Measurements from ENCODE around the gene CENPF. TPM values are rescaled to one million over a fixed set of nuclear protein-coding genes. Genes with fewer than 3 reads are reported as not detected.

The CENPF gene
- total and polyA plus RNA-seq, 10 donors = 1.2 to 12.8 (median 5.5) TPM

GRCh38 chr1:214565310-214565709 lies 37.7 kb upstream of the CENPF start:
- Histone ChIP-seq H3K9me3 (no peaks in the 10 kb centered on the region), H3K27me3 (replicated peaks in 1 of 7) (peaks cover 0 to 15% (median 0%) of the 10 kb centered on the region in 7 donors), H3K4me1 (no peaks in the 10 kb centered on the region), H3K27ac (no peak overlapping the region), H3K36me3 (no peaks in the 10 kb centered on the region), H3K4me3 (no peak overlapping the region)
- WGBS, 5 donors = 78 to 91% (median 83%) methylated on average over 1 of the region's 1 CpG
- DNase-seq = no peak
- TF ChIP-seq CTCF (IDR thresholded peaks at IDR 0.05 in 8 of 11, conservative IDR thresholded peaks at IDR 0.05 in 3 of 11) (no peak), POLR2AphosphoS5 (IDR thresholded peaks at IDR 0.05) (no peak), POLR2A (IDR thresholded peaks at IDR 0.05) (no peak)
- intact Hi-C loops (cut with DNase I; ENCODE audit: low total_unique reads) = no loop called here

GRCh38 chr1:214566158-214567104 lies 36.6 kb upstream of the CENPF start:
- no peak for DNase-seq
- no peaks in the 10 kb centered on the region for H3K9me3 ChIP-seq
- no peak overlapping the region for H3K4me3 ChIP-seq
- TF ChIP-seq POLR2A (IDR thresholded peaks at IDR 0.05) (no peak), POLR2AphosphoS5 (IDR thresholded peaks at IDR 0.05) (no peak), CTCF (IDR thresholded peaks at IDR 0.05 in 8 of 11, conservative IDR thresholded peaks at IDR 0.05 in 3 of 11) (no peak)
- no peaks in the 10 kb centered on the region for H3K36me3 ChIP-seq
- WGBS, 5 donors = 68 to 80% (median 69%) methylated on average over 3 of the region's 3 CpGs
- intact Hi-C loops (cut with DNase I; ENCODE audit: low total_unique reads) = no loop called here
- peaks cover 0 to 6% (median 0%) of the 10 kb centered on the region in 7 donors for H3K27me3 ChIP-seq (replicated peaks in 1 of 7)
- no peaks in the 10 kb centered on the region for H3K4me1 ChIP-seq
- H3K27ac ChIP-seq = no peak overlapping the region

- H3K36me3 ChIP-seq = no peaks in the 10 kb centered on the region
- peaks cover 0 to 2% (median 0%) of the 10 kb centered on the region in 7 donors for H3K27me3 ChIP-seq (replicated peaks in 1 of 7)
- no peaks in the 10 kb centered on the region for H3K9me3 ChIP-seq
- no peak for DNase-seq
- no peak overlapping the region for H3K4me3 ChIP-seq
- no peak overlapping the region for H3K27ac ChIP-seq
- TF ChIP-seq POLR2AphosphoS5 (IDR thresholded peaks at IDR 0.05) (no peak), POLR2A (IDR thresholded peaks at IDR 0.05) (no peak), CTCF (IDR thresholded peaks at IDR 0.05 in 8 of 11, conservative IDR thresholded peaks at IDR 0.05 in 3 of 11) (no peak)
- H3K4me1 ChIP-seq = no peaks in the 10 kb centered on the region
- WGBS, 5 donors = 83 to 94% (median 84%) methylated on average over 2 of the region's 2 CpGs
- intact Hi-C loops (cut with DNase I; ENCODE audit: low total_unique reads) = no loop called here
Measured at GRCh38 chr1:214567481-214567980, 35.5 kb upstream of the CENPF start.

- TF ChIP-seq CTCF (IDR thresholded peaks at IDR 0.05 in 8 of 11, conservative IDR thresholded peaks at IDR 0.05 in 3 of 11) (no peak), POLR2AphosphoS5 (IDR thresholded peaks at IDR 0.05) (no peak), POLR2A (IDR thresholded peaks at IDR 0.05) (no peak)
- no peak overlapping the region for H3K27ac ChIP-seq
Measured at GRCh38 chr1:214568328-214568727, 34.7 kb upstream of the CENPF start.

More at GRCh38 chr1:214568328-214568727, 34.7 kb upstream of the CENPF start:
- intact Hi-C loops (cut with DNase I; ENCODE audit: low total_unique reads) = no loop called here
- Histone ChIP-seq H3K4me1 (no peaks in the 10 kb centered on the region), H3K9me3 (no peaks in the 10 kb centered on the region), H3K36me3 (no peaks in the 10 kb centered on the region), H3K27me3 (replicated peaks in 1 of 7) (no peaks in the 10 kb centered on the region), H3K4me3 (no peak overlapping the region)
- WGBS, 5 donors = 86 to 95% (median 89%) methylated on average over 4 of the region's 4 CpGs
- DNase-seq = no peak
